ENCODE data around the gene MYO1H.

DNA sequence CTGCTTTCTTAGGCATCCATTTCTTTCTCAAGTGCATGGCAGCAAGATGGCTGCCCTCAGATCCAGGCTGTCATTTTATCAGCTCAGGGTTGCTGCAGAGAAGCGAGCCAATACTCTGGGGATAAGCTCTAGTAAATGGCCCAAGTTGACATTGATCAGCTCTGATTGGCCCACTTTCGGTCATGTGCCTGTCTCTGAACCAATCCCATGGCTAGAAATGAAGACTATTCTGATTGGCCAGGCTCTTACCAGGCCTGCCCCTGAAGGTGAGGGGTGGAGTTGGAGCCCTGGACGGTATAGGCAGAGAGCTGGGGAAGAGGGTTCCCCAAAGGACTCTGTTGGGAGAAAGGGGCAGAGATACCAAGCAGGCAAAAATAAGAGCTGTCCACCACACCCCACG lies 41.4 kb downstream of the MYO1H start:
- TF ChIP-seq, protein P1, sequence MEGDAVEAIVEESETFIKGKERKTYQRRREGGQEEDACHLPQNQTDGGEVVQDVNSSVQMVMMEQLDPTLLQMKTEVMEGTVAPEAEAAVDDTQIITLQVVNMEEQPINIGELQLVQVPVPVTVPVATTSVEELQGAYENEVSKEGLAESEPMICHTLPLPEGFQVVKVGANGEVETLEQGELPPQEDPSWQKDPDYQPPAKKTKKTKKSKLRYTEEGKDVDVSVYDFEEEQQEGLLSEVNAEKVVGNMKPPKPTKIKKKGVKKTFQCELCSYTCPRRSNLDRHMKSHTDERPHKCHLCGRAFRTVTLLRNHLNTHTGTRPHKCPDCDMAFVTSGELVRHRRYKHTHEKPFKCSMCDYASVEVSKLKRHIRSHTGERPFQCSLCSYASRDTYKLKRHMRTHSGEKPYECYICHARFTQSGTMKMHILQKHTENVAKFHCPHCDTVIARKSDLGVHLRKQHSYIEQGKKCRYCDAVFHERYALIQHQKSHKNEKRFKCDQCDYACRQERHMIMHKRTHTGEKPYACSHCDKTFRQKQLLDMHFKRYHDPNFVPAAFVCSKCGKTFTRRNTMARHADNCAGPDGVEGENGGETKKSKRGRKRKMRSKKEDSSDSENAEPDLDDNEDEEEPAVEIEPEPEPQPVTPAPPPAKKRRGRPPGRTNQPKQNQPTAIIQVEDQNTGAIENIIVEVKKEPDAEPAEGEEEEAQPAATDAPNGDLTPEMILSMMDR (IDR thresholded peaks at IDR 0.05): no peak
- no peak for TF ChIP-seq POLR2A (IDR thresholded peaks at IDR 0.05)
